CD4-positive, alpha-beta memory T cell (primary cell): ENCODE measurements around the gene MKRN2. TPM values are rescaled to one million over a fixed set of nuclear protein-coding genes. Genes with fewer than 3 reads are reported as not detected.
A peak's percentile ranks its signal among the peaks of the same experiment; 100 is the strongest.

Source experiments
- CTCF ChIA-PET: fragments of 350-600 bp; sonication (Branson Sonifier 250); formaldehyde crosslinking; loops from one replicate; lab custom pipeline; 2021; ENCODE audit warnings: inconsistent platforms; ENCODE audit not compliant: partially characterized antibody; lab: Charles Lee
- POLR2A ChIA-PET: fragments of 350-600 bp; sonication (Branson Sonifier 250); formaldehyde crosslinking; loops from one replicate; lab custom pipeline; 2021; ENCODE audit not compliant: partially characterized antibody; lab: Charles Lee
- DNase-seq, 5 donors: peaks; one replicate each; pipeline versions ENCODE4 v3.0.0 to v3.0.0-alpha.2; 2020 to 2022; ENCODE audit warnings: mixed read lengths in 1 of 5
- H3K27ac ChIP-seq: one replicate; pipeline ENCODE4 v1.7.0; 2013; ENCODE audit warnings: low read depth, low read length
- H3K27me3 ChIP-seq: 2 replicates; pipeline ENCODE4 v1.7.0; 2013; ENCODE audit warnings: mild to moderate bottlenecking, low read length, moderate library complexity; ENCODE audit not compliant: insufficient read depth
- H3K36me3 ChIP-seq: 2 replicates; pipeline ENCODE4 v1.7.0; 2013; ENCODE audit warnings: mild to moderate bottlenecking, low read length, moderate library complexity; ENCODE audit not compliant: insufficient read depth
- H3K4me1 ChIP-seq: 2 replicates; pipeline ENCODE4 v1.7.0; 2013; ENCODE audit warnings: mild to moderate bottlenecking, low read length, moderate library complexity; ENCODE audit not compliant: insufficient read depth
- H3K4me3 ChIP-seq, 2 donors: one replicate each; pipeline ENCODE4 v1.7.0; 2013; ENCODE audit warnings: low read length in 2 of 2, mild to moderate bottlenecking in 1 of 2
- H3K9me3 ChIP-seq, 2 donors: one replicate each; pipeline ENCODE4 v1.7.0; 2013; ENCODE audit warnings: low read length in 2 of 2, control low read depth in 1 of 2; ENCODE audit not compliant: control insufficient read depth in 1 of 2
- H3K27ac Mint-ChIP-seq, 7 donors: one replicate each; pipeline ENCODE4 v1.8.0; 2020 to 2021; ENCODE audit warnings: mixed read lengths in 7 of 7, mild to moderate bottlenecking in 6 of 7, inconsistent platforms in 3 of 7, moderate library complexity in 3 of 7
- H3K27me3 Mint-ChIP-seq, 2 donors: one replicate each; pipeline ENCODE4 v1.8.0; 2020 to 2021; ENCODE audit warnings: mixed read lengths in 2 of 2
- H3K36me3 Mint-ChIP-seq, 2 donors: one replicate each; pipeline ENCODE4 v1.8.0; 2020 to 2021; ENCODE audit warnings: mixed read lengths in 2 of 2, inconsistent platforms in 1 of 2, mild to moderate bottlenecking in 1 of 2
- H3K4me1 Mint-ChIP-seq, 4 donors: one replicate each; pipeline ENCODE4 v1.8.0; 2020 to 2021; ENCODE audit warnings: mixed read lengths in 4 of 4, mild to moderate bottlenecking in 1 of 4
- H3K4me3 Mint-ChIP-seq, 8 donors: one replicate each; pipeline ENCODE4 v1.8.0; 2020 to 2021; ENCODE audit warnings: mixed read lengths in 8 of 8, mild to moderate bottlenecking in 7 of 8, moderate library complexity in 6 of 8, inconsistent platforms in 3 of 8
- H3K9me3 Mint-ChIP-seq, 8 donors: one replicate each; pipeline ENCODE4 v1.8.0; 2020 to 2021; ENCODE audit warnings: mixed read lengths in 8 of 8, mild to moderate bottlenecking in 5 of 8, inconsistent platforms in 3 of 8, moderate library complexity in 1 of 8
- intact Hi-C: fragments of 100-400 bp; cut with micrococcal nuclease; formaldehyde crosslinking; loops from one replicate; pipeline ENCODE4 v1.15.1; 2023
- polyA plus RNA-seq, 2 donors: library from polyadenylated mRNA; unstranded; fragments of 300-500 nt; fragmentation: Illumina TruSeq; gene quantifications; one replicate each; pipeline ENCODE4 v1.2.3, GENCODE V29; 2021
- total RNA-seq, 2 experiments: library from RNA; stranded (reverse); gene quantifications; one replicate each; pipeline ENCODE4 v1.2.3, GENCODE V29; 2021

MKRN2 gene
- total and polyA plus RNA-seq, 4 experiments from 2014 or later: 31.7 to 60.3 (median 37.5) TPM

DNA sequence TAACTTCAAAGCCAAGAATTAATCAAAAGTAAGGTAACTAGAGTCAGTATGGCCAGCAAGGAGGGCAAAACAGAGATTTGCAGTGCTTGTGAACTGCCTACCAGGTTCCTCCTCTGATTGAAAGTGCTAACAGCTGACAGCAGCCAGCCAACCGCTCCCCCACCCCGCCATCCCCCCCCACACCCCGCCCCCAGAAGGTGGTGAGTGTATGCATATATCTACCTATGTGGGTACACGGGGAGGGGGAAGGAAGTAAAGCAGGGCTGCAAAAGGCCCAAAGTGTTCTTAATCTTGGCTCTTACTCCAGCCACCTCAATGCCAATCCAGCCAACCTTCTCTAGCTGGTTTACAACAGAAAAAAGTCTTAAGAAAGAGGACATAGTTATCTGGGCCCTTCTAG, 56.4 kb downstream of the MKRN2 start:
- POLR2A ChIA-PET: no interaction called here
- CTCF ChIA-PET: no interaction called here
- Histone ChIP-seq H3K9me3 (no peaks in the 10 kb centered on the region), H3K36me3 (peaks cover 41% of the 10 kb centered on the region), H3K4me1 (peaks cover 12% of the 10 kb centered on the region), H3K4me3 (no peak overlapping the region), H3K27me3 (no peaks in the 10 kb centered on the region), H3K27ac (no peak overlapping the region)
- H3K9me3 Mint-ChIP-seq: no peaks in the 10 kb centered on the region
- H3K4me3 Mint-ChIP-seq: peak overlapping the region in 2 of 8 donors; percentile 1 to 25
- peaks cover 32 to 67% of the 10 kb centered on the region in 2 donors for H3K36me3 Mint-ChIP-seq
- peak overlapping the region in 6 of 7 donors; percentile 3 to 71 (median 54) for H3K27ac Mint-ChIP-seq
- peaks cover 25 to 46% (median 36%) of the 10 kb centered on the region in 4 donors for H3K4me1 Mint-ChIP-seq
- DNase-seq: no peak
- intact Hi-C loops: no loop called here
- no peaks in the 10 kb centered on the region for H3K27me3 Mint-ChIP-seq

DNA sequence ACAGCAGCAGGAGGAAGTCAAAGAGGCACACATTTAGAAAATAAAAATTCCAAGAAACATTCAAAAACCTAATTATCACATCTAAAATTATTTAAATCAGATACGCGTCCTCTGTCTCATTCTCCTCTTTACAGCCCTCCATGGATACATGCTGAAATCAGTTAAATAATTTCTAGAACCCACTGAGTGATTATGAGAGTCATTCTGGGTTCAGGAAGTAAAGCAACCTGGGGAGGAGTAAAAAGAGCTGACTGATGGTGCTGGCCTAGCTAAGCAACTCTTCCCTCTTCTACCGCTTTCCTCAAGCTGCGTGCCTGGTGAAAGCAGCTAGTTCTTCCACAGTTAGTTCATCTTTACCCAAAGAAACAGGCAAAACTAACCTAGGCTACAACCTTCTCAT, 58.4 kb downstream of the MKRN2 start:
- Mint-ChIP-seq H3K4me1 (peaks cover 26 to 52% (median 36%) of the 10 kb centered on the region in 4 donors), H3K4me3 (no peak overlapping the region), H3K36me3 (peaks cover 31 to 57% of the 10 kb centered on the region in 2 donors), H3K9me3 (no peaks in the 10 kb centered on the region), H3K27me3 (no peaks in the 10 kb centered on the region), H3K27ac (peak overlapping the region in 2 of 7 donors; percentile 19 to 31)
- POLR2A ChIA-PET: interaction anchor here (1.7 kb wide), 1 partner anchor 48 kb away, joined by 4 read pairs; the partner anchor contains the start of gene RAF1
- CTCF ChIA-PET: interaction anchor here (1.0 to 2.2 kb wide), 4 partner anchors 11 to 105 kb away, joined by 3 to 5 read pairs (median 4); no protein-coding TSS in a partner anchor
- Histone ChIP-seq H3K27ac (no peak overlapping the region), H3K36me3 (peaks cover 31% of the 10 kb centered on the region), H3K9me3 (no peaks in the 10 kb centered on the region), H3K4me1 (peaks cover 12% of the 10 kb centered on the region), H3K27me3 (no peaks in the 10 kb centered on the region), H3K4me3 (no peak overlapping the region)
- no peak for DNase-seq
- intact Hi-C loops: no loop called here

- no peak overlapping the region for H3K4me3 ChIP-seq
- no peak overlapping the region for H3K27ac ChIP-seq
- intact Hi-C loops: no loop called here
- Mint-ChIP-seq H3K27ac (no peak overlapping the region), H3K4me1 (peaks cover 34 to 64% (median 46%) of the 10 kb centered on the region in 4 donors), H3K4me3 (no peak overlapping the region), H3K36me3 (peaks cover 23 to 37% of the 10 kb centered on the region in 2 donors), H3K27me3 (no peaks in the 10 kb centered on the region), H3K9me3 (no peaks in the 10 kb centered on the region)
- H3K9me3 ChIP-seq: no peaks in the 10 kb centered on the region
- CTCF ChIA-PET: no interaction called here
- DNase-seq: no peak
- H3K27me3 ChIP-seq: no peaks in the 10 kb centered on the region
- POLR2A ChIA-PET: no interaction called here
- H3K4me1 ChIP-seq: peaks cover 24% of the 10 kb centered on the region
- H3K36me3 ChIP-seq: peaks cover 19% of the 10 kb centered on the region
Measured at GRCh38 chr3:12618426-12618825, 61.5 kb downstream of the MKRN2 start.

GRCh38 chr3:12620305-12620704, 63.4 kb downstream of the MKRN2 start:
- H3K27ac ChIP-seq: no peak overlapping the region
- H3K4me1 ChIP-seq: peaks cover 22% of the 10 kb centered on the region
- Mint-ChIP-seq H3K27me3 (no peaks in the 10 kb centered on the region), H3K36me3 (peaks cover 17 to 23% of the 10 kb centered on the region in 2 donors), H3K27ac (peak overlapping the region in 1 of 7 donors; percentile 25), H3K4me3 (no peak overlapping the region), H3K4me1 (peaks cover 31 to 59% (median 41%) of the 10 kb centered on the region in 4 donors), H3K9me3 (no peaks in the 10 kb centered on the region)
- H3K36me3 ChIP-seq: peaks cover 11% of the 10 kb centered on the region
- H3K27me3 ChIP-seq: no peaks in the 10 kb centered on the region
- no peak for DNase-seq
- ChIA-PET CTCF (interaction anchor here (0.6 kb wide), 1 partner anchor 10 kb away, joined by 3 read pairs; no protein-coding TSS in a partner anchor), POLR2A (interaction anchor here (0.6 kb wide), 1 partner anchor 12 kb away, joined by 3 read pairs; no protein-coding TSS in a partner anchor)
- no peak overlapping the region for H3K4me3 ChIP-seq
- intact Hi-C loops: no loop called here
- H3K9me3 ChIP-seq: no peaks in the 10 kb centered on the region

DNA sequence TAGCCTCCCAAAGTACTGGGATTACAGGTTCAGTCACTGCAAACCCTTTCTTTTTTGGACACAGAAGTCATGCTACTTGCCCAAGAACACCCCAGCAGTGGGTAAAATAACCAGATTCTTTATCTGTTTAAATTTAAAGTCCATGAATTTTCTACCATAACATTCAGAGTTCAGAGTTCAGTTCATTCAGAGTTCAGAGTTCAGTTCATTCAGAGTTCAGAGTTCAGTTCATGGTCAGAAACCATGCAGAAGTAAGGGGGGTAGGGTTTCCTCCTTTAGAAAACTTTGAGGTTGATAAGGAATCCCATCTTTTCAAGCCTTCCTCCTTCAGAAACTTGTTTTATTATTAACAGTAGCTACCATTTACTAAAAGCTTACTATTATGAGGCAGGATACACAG, 63.8 kb downstream of the MKRN2 start:
- H3K4me1 ChIP-seq: peaks cover 26% of the 10 kb centered on the region
- H3K27ac Mint-ChIP-seq: peak overlapping the region in 2 of 7 donors; percentile 25 to 66
- no peak overlapping the region for H3K4me3 Mint-ChIP-seq
- H3K9me3 ChIP-seq: no peaks in the 10 kb centered on the region
- H3K36me3 ChIP-seq: peaks cover 9% of the 10 kb centered on the region
- no peak for DNase-seq
- H3K27me3 ChIP-seq: no peaks in the 10 kb centered on the region
- POLR2A ChIA-PET: interaction anchor here (0.6 to 1.5 kb wide), 2 partner anchors 13 to 43 kb away, joined by 3 read pairs; partner anchors contain the start of gene RAF1
- H3K4me3 ChIP-seq: no peak overlapping the region
- intact Hi-C loops: no loop called here
- CTCF ChIA-PET: interaction anchor here (0.6 kb wide), 1 partner anchor 11 kb away, joined by 3 read pairs; no protein-coding TSS in a partner anchor
- peaks cover 33 to 60% (median 42%) of the 10 kb centered on the region in 4 donors for H3K4me1 Mint-ChIP-seq
- H3K27me3 Mint-ChIP-seq: no peaks in the 10 kb centered on the region
- H3K36me3 Mint-ChIP-seq: peaks cover 17 to 20% of the 10 kb centered on the region in 2 donors
- H3K9me3 Mint-ChIP-seq: no peaks in the 10 kb centered on the region
- no peak overlapping the region for H3K27ac ChIP-seq

DNA sequence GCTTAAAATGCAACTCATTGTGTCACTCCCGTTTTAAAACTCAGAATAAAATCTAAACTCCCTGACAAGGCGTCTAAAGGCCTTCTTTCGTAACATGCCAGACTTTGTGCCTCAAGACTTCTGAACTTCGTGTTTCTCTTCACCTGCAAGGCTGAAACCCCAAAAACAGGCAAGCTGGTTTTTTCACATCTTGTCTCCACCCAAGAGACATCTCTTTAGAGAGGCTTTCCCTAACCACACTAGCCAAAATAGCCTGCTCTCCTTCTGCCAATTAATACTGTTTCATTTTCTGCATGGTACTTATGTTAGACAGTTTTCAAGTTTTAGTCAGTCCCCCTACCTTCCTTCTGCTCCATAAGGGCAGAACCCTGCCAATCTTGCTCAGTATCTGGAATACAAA, 65.4 kb downstream of the MKRN2 start:
- Mint-ChIP-seq H3K9me3 (no peaks in the 10 kb centered on the region), H3K27me3 (no peaks in the 10 kb centered on the region), H3K36me3 (peaks cover 9 to 13% of the 10 kb centered on the region in 2 donors), H3K27ac (peak overlapping the region in 5 of 7 donors; percentile 3 to 78 (median 17)), H3K4me1 (peaks cover 33 to 65% (median 44%) of the 10 kb centered on the region in 4 donors), H3K4me3 (peak overlapping the region in 5 of 8 donors; percentile 4 to 15 (median 7))
- CTCF ChIA-PET: interaction anchor here (0.7 kb wide), 1 partner anchor 25 kb away, joined by 3 read pairs; no protein-coding TSS in a partner anchor
- Histone ChIP-seq H3K36me3 (peaks cover 9% of the 10 kb centered on the region), H3K27ac (no peak overlapping the region), H3K27me3 (no peaks in the 10 kb centered on the region), H3K4me1 (peaks cover 41% of the 10 kb centered on the region), H3K9me3 (no peaks in the 10 kb centered on the region), H3K4me3 (no peak overlapping the region)
- intact Hi-C loops: no loop called here
- no peak for DNase-seq
- POLR2A ChIA-PET: no interaction called here

DNA sequence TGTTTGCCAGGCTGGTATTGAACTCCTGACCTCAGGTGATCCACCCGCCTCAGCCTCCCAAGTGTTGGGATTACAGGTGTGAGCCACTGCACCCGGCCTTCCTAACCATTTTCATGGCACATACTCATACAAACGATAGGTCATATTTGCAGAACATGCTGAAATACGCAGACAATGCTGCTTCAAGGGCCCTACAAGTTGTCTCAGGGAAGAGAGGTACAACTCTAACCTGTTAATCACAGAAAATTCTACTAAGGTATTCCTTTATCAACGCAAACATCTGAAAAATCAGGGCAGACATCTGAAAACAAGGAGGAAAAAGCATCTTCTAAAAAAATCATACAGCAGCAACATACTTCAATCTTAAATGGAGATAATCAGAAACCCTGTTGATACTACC, 67.2 kb downstream of the MKRN2 start:
- H3K27ac Mint-ChIP-seq: peak overlapping the region in 5 of 7 donors; percentile 0 to 76 (median 54)
- no peaks in the 10 kb centered on the region for H3K36me3 ChIP-seq

More for the DNA sequence above, 67.2 kb downstream of the MKRN2 start:
- ChIA-PET CTCF (no interaction called here), POLR2A (interaction anchor here (4.0 kb wide), 1 partner anchor 40 kb away, joined by 11 read pairs; the partner anchor contains the start of gene RAF1)
- no peak for DNase-seq
- Histone ChIP-seq H3K4me3 (no peak overlapping the region), H3K27me3 (no peaks in the 10 kb centered on the region), H3K4me1 (peaks cover 51% of the 10 kb centered on the region), H3K27ac (no peak overlapping the region), H3K9me3 (no peaks in the 10 kb centered on the region)
- no peaks in the 10 kb centered on the region for H3K9me3 Mint-ChIP-seq
- H3K4me1 Mint-ChIP-seq: peaks cover 36 to 70% (median 52%) of the 10 kb centered on the region in 4 donors
- intact Hi-C loops: no loop called here
- H3K27me3 Mint-ChIP-seq: no peaks in the 10 kb centered on the region
- H3K4me3 Mint-ChIP-seq: peak overlapping the region in 3 of 8 donors; percentile 23 to 67 (median 48)
- peaks cover 0 to 6% of the 10 kb centered on the region in 2 donors for H3K36me3 Mint-ChIP-seq
